HG02588 (cell line): ENCODE data around the gene C13orf46.

Experiments
- ATAC-seq: cut with Tn5 transposase; IDR thresholded peaks from one replicate; pipeline ENCODE4 v1.9.1; 2021; ENCODE audit warnings: mild to moderate bottlenecking, moderate library complexity; ENCODE audit not compliant: unreplicated experiment

Gene C13orf46

DNA sequence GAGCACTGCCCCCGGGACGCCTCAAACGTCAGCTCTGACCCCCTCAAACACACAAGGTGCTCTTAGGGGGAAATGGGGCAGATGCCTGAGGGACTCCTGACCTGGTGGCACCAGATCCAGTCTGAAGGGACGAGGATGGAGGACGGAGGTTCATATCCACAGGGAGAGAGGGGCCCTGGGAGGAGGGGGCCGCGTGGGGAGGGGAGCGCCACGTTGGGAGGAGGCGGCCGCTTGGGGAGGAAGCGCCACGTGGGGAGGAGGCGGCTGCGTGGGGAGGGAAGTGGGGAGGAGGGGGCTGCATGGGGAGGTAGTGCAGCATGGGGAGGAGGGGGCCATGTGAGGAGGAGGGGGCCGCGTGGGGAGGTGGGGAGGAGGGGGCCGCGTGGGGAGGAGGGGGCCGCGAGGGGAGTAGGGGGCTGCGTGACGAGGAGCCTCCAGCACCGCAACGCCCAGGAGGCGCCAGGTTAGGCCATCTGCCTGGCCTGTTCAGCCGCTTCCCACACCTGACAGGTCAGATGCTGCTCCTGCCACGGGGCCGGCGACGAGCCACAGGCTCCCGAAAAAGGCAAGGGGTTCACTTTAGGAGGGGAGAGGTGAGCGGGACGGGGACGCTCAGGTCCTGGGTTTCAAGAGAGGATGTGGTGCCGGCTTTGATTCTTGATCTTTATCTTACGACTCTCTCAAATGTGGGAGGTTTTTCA, 36.7 kb upstream of the C13orf46 start:
- no peak for ATAC-seq

DNA sequence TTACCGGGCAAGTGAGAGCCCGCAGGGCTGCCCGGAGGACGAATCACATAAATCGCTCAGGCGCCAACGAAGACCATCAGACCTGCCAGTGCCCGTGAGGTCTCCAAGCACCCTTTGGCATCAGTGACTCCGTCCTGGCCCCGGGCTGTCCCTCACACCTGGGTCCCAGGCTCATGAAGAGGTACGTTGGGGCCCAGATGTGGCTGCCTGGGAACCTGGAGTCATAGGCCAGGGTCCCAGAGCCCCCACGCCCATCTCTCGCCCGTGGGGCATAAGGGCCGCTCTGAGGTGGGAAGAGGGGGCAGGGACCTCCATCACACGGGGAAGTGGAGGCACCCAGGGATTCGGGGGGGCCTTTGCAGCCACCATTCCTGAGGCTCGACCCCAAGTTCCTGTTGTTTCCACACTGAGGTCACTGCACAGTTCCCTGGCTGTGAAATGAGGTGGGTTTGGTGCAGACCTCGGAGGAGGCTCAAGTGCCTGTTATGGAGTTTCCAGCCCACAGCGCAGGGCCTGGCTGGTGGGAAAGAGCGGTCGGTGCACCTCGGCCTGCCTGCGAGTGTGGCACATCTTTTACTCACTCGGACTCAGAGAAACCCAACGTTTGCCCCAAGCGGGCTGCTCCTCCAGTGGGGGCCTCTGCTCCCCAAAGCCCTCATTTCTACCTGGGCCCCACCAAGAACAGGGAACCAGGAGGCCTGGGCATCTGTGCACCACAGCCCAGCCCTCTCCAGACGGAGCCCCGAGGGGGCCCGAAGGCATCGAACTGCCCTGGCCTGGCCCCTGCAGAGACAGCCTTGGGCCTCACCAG, 35.9 kb upstream of the C13orf46 start:
- no peak for ATAC-seq

DNA sequence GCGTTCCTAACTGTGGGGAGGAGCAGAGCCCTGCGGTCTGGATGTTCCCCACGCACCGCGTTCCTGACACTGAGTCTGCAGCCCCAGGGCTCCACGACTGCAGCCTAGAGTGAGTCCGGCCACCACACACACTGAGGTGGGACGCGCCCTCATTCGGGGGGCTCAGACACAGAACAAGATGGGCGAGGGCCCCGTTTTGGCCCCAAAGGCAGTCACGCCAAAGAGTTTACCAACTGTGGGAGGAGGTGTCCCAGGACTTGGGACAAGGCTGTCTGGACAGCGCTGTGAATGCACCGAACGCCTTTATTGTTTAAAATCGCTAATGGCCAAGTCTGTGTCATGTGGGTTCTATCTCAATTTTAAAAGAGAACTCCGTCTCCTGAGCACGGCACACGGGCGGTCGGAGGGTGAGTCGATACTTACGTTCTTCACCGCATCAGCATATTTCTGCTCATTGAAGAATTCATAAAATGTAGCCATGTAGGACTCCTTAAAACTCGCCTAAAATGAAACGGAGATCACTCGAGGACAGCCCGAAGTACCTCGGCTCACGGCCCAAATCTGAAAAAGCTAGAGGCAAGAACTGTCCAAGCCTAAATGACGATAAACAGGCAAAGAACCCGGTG, 35.2 kb upstream of the C13orf46 start:
- ATAC-seq, result no peak

DNA sequence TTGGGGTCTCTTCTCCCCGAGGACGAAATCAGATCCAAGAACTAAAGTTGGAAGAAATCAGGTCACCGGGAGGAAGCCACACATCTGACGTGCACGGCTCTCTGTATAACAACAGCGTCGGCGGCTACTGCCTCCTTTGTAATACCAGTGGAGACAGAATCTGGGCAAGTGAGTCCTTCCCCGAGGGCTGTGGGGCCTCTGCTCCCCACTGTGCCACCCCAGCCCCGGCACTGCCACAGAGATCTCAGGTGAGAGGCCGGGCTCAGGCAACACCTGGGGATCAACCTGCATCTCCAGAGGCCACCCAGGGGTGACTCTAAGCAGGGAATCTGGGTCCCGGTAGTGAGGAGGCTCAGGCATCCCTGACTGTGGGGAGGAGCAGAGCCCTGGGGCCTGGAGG, 33.7 kb upstream of the C13orf46 start:
- no peak for ATAC-seq

DNA sequence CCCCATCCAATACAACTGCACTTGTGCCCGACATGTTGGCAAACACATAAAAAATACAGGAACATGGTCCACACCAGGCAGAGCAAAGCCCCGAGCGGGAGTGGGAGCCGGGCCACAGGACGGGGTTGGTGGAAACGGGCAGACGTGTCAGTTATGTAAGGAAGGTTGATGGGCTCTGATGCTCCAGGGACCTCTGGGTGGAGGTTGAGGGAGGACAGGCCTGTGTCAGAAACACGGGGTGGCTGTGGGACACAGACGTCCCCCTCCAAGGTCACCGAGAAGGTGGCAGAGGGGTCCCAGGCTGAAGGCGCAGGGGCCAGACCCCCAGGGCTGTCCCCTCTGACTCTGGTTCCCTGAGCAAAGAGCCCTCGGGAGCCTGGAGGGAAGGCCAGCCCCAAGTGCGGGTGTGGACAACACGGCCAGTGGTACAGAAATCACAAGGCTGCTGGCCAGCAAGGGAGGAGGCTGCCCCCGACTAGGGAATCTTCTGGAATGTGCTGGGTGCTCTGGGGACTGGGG, 31.4 kb upstream of the C13orf46 start:
- no peak for ATAC-seq

DNA sequence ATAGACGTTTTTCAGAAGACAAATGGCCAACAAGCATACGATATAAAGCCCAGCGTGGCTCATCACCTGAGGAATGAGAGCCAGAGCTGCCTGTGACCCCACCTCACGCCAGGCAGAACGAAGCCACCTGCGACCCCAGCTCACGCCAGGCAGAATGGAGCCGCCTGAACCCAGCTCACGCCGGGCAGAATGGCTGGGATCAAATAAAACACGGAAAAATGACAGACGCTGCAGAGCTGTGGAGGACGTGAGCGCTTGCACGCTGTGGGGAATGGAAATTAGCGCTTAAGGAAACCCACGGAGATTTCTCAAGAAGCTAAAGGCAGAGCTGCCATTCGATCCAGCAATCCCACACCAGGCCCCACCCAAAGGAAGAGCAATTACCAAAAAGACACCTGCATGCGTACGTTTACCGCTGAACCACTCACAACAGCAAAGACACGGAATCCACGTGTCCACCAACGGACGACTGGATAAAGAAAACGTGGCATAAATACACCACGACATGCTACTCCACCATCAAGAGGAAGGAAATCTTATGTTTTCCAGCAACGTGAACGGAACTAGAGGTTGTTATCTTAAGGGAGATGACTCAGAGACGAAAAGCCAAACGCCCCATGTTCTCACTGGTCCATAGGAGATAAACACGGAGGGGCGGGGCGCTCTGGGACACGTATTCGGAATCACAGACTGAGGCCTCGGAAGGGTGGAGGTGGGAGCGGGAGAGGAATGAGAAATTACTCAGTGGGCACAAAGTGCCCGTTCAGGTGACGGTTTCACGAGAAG, 30.7 kb upstream of the C13orf46 start:
- no peak for ATAC-seq

DNA sequence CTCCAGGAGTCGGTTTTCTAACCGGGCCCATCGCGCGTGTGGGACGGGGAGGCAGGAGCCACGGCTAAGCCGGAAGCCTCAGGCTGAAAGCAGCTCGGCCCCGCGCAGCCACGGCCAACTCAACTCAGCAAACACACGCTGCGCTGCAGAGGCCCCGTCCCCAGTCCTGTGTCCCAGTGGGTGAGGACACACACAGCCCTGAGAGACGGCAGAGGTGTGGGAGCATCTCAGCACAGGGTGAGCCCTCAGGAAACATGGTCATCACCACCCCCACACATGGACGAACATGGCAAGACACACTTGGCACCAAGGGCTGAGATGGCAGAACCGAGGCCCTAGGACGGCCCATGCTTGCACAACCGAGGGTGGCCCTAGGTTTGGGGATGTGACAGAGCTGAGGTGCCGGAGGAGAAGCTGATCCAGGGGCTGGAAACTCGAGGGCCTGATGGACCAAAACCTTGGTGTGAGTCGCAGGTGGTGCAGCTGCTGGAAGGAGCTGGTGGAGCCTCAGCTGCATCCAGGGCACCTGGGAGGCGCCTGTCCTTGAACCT, 29.0 kb upstream of the C13orf46 start:
- ATAC-seq, result no peak

DNA sequence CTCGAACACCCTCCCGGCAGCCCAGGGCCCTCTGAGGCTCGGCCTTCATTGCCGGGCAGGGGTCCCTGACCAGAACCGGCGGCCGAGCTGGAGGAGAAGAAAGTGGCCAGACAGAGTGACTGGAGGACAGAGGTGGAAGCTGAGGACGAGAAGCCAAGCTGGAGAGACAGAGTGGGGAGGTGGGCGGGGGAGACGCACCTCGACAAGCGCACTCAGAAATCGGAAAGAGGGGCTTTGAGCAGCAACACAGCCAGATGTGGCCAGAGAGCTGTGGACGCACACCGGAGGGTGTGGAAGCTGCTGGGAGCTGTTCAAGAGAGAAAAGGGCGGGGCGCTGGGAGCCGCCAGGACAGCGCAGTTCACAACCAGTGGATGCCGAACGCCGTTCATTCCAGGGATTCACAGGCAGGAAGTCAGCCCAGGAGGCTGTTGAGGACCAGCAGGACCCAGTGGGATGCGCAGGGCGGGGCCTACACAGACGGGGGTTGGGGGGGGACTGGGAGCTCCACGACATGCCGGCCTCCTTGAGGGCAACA, 28.2 kb upstream of the C13orf46 start:
- no peak for ATAC-seq

DNA sequence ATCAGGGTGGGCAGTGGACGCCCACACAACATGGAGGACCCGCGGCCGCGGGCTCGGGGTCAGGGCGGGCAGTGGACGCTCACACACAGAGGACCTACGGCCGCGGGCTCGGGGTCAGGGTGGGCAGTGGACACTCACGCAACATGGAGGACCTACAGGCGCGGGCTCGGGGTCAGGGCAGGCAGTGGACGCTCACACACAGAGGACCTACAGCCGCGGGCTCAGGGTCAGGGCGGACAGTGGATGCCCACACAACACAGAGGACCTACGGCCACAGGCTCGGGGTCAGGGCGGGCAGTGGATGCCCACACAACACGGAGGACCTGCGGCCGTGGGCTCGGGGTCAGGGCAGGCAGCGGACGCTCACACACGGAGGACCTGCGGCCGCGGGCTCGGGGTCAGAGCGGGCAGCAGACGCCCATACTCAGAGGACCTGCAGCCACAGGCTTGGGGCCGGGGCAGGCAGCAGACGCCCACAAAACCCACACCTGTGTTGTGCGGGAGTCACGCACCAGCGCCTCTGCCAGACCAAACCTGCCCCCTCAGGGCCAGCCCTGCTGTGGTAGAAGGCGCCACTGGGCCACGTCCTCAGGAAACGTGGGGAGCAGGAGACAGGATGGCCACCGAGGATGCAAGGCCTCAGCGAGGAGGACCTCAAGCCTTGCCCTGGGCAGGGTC, 27.6 kb upstream of the C13orf46 start:
- ATAC-seq, result no peak

DNA sequence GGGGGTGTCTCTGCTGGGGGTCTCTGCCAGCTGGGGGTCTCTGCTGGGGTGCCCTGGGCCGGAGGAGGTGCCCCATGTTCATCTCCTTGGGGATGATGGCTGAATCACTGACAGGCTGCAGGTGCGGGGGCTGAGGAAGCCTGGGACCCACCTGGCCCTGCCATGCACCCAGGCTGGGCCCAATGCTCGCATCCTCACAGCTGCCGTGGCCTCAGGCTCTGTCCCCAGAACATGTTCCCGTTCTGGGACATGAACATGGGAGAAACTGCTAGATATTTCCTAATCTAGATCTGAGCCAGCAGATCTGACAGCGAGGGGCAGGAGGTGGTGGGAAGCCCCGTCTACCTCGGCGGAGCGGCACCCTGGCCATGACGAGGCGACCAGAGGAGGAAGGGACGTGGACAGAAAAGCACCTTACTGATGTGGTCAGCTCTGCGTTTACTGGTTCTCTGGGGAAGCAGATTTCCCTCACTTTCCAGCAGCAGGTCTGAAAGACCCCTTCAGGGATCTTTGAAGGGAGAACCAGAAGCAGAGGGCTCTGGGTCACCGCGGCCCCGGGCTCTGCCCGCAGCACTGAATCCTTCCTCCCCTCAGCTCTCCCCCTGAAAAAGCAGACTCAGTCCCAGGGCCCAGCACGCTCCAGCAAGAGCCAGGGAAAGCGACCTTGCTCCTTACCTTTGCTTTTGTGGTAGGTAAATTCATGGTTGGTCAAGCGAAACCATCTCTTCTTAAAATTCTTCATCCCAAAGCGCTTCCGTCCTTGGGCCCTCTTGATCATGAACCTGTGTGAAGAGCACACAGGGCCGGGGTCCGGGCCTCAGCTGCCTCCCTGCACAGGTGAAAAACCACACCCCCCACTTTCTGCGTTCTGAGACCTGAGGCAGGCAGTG, 26.5 kb upstream of the C13orf46 start:
- no peak for ATAC-seq

DNA sequence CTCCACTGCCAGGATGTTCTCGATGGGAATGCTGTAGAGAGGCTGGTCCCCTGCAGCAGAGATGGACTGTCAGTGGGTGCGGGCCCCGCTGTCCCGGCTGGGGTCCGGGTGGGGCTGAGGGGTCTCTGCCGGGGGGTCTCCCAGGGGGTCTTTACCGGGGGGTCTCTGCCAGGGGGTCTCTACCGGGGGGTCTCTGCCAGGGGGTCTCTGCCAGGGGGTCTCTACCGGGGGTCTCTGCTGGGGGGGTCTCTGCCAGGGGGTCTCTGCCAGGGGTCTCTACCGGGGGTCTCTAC, 25.7 kb upstream of the C13orf46 start:
- no peak for ATAC-seq

DNA sequence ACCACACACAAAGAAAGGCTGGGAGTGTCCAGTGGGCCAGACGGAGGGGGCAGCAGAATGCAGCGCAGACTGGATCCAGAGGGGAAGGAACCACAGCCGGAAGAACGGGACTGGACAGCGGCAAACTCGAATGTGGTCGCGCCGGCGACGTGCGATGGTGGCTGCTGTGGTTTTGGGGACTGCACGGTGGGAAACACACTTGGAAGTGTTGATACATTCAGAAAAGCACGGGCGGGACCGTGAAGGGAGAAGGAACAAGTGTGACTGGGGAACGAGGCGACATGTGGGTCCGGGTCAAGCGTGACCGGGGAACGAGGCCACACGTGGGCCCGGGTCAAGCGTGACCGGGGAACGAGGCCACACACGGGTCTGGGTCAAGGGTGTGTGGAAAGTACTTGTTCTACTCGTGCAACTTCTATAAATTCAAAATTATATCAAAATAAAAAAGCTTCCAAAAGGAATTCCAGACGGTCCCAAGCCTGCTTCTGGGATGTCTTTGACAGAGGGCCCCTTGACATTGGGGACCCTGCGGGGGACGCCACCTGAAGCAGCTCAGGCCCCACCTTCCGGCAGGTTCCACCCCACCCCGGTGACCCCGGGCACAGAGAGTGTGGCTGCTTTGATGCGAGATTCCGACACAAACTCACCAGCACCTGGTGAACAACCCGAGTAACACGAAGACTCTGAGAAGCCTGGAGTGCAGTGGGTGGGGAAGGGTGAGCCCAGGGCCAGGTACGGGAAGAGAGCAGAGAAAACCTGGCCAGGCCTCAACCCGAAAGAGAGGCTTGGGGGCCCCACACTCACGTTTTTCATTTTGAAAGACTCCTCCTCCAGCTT, 25.1 kb upstream of the C13orf46 start:
- no peak for ATAC-seq

DNA sequence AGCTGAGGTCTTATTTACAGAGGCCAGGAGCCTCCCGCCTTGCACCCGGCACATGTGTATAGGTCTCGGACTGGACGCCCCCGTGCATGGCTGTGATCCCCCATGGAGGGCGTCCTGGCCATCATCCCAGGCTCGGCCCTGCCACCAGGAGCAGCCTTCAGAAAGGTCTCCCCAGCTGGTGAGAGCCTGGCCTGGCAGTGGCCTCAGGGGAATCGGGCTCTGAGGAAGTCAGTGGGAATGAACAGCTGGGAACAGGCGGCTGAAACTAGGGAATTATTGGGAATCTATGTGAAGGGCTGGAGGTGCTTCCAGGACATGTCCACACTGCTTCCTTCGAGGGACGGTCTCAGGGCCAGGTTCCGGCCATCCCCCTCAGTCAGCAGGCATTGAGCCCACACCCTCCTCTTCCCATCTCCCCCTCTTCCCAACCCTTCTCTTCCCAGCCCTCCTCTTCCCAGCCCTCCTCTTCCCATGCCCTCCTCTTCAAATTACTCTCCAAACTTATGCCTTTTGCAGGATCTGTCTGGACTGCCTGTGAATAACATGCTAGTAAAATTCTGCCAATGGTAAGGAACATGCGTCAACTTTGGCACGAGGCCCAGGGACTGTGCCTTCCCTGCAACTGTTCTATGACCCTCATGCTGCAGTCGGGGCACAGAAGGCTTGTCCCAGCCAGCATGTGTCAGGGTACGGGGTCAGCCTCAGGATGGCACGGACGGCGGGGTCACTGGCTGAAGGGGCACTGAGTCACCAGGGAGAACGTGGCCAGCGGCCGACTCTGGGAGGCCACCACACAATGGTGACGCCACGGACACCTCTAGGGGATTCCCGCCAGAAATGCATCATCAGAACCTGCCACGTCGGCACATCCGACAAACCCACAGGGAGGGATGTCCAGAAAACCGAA, 24.2 kb upstream of the C13orf46 start:
- ATAC-seq, result no peak

DNA sequence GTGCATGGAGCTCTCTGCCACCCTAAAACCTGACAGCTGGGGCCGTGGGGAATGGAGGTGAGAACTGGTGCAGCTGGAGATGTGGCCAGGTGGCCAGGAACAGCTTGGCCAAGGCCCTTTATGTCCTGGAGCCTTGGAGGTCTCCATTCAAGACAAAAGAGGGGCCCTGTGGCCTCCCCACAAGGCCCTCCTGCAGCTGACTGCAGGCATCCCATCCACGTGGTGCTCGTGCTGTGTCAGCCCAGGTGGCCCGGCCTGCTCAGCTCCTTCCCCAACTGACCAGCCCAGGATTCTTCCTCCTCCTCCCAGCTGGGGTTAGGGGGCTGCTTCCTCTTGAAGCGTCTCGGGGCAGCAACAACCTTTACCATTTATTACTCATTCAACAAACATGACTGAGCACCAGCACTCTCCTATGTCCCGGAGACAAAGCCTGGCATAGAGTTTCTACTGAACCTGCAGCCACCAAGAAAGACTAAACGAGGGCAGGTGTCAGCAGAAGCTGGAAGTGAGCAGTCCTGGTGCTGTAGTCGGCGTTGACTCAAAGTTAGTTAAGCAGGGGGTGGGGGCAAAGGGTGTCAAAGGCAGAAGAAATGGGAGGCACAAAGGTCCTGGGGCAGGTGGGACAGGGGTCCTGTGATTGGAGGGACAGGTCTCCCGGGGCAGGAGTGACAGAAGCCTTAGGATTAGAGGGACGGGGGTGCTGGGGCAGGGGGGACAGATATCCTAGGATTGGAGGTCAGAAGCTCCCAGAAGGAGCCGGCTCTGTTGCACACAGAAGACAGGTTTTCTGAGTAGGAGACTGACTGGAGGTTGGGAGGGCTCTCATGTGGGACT, 23.3 kb upstream of the C13orf46 start:
- ATAC-seq, result no peak

DNA sequence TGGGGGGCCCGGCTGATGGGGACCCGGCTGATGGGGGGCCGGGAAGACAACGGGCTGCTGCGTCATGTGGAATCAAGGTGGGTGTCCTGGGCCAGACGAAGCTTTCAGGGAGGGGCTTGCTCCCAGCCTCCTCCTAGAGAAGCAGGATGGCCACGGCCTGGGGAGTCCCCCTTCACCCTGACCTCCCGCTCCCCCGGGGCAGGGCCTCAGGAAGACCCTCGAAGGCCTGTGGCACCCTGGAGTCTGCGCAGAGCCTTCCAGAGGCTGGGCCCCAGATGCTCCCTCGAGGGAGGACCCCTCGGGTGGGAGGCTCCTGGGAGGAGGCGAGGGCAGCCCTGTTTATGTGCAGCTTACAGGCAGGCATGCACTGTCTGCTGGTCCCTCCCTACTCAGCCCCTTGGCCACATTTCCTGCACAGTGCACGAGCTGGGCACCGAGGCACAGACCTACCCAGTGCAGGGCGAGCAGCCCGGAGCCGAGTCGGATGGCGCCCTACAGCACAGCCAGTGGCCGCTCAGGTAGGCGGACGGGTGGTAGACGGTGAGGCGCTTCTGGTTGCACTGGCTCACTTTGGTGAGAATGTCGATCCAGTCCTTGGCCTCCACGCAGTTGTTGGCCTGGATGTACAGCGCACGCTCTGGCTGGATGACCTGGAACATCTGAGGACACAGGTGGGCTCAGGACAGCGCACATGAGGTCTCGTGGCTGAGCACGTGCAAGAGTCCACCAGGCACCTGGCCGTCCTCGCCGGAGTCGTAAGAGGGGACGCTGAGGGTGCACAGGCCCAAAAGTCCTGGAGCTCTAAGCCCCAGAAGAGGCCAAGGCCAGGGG, 22.4 kb upstream of the C13orf46 start:
- ATAC-seq, result no peak
